LNCAP (cell line): ENCODE results near the gene SMARCB1.

Experiments
- CTCF ChIP-seq: fragments of 450-650 bp; IDR thresholded peaks from 2 replicates; pipeline ENCODE4 v1.5.1; 2017; ENCODE audit warnings: mild to moderate bottlenecking

SMARCB1 gene

GRCh38 chr22:23826510-23827350 is 40.0 kb downstream of the SMARCB1 start:
- TF ChIP-seq CTCF: no peak

- TF ChIP-seq CTCF: no peak
Observed at GRCh38 chr22:23827351-23827995, 40.7 kb downstream of the SMARCB1 start.

- TF ChIP-seq CTCF: no peak
Observed at GRCh38 chr22:23828800-23829680, 42.3 kb downstream of the SMARCB1 start.

GRCh38 chr22:23829845-23830372 is 43.1 kb downstream of the SMARCB1 start:
- no peak for TF ChIP-seq CTCF

- no peak for TF ChIP-seq CTCF
Observed at GRCh38 chr22:23831261-23831660, 44.5 kb downstream of the SMARCB1 start.

- no peak for TF ChIP-seq CTCF
Observed at GRCh38 chr22:23831781-23832180, 45.0 kb downstream of the SMARCB1 start.
